T-helper 1 cell (primary cell): ENCODE results near the gene PFKFB3.
"Not testable (repeated sequence)": the region's sequence is repeated elsewhere in the genome, so short reads cannot be mapped to it uniquely, and the experiment has no call there.

Source experiments
- DNase-seq, 5 donors: peaks; one replicate each; pipeline ENCODE4 v3.0.0-alpha.2; 2012 to 2020

The PFKFB3 gene

DNA sequence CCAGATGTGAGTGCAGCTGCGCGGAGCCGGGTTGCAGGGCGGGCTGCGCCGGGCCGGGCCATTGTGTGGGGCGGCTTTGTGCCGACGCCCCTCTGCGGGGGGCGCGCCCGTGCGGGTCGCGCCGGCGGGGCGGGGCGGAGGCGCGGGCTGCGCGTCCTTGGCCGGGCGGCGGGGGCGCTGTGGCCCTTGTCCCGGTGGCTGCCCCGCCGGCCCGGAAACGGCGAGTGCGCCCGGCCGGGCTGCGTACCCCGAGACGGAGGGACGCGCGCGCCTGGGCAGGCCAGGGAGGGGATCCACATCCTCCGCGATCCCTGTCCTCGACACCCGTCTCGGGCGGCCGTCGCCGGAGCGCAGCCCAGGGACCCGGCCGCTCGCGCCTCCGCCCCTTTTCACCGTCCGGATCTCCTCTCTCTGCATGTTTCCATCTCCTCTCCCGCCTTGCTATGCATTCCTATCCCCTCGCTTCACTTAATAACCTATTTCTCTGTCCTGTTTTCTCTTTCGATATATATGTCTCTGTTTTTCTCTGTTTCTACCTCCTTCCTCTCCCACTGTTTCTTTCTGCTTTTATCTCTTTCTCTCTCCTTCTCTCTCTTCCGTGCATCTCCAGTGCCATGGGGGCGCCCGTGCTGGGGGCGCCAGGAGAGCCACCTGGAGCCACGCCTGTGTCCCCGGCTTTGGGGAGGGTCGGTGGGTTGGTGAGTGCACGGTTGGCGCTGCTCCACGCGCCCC, 765 bp downstream of the PFKFB3 start:
- peak in 3 of 5 donors; percentile 26 to 50 (median 48) for DNase-seq

DNA sequence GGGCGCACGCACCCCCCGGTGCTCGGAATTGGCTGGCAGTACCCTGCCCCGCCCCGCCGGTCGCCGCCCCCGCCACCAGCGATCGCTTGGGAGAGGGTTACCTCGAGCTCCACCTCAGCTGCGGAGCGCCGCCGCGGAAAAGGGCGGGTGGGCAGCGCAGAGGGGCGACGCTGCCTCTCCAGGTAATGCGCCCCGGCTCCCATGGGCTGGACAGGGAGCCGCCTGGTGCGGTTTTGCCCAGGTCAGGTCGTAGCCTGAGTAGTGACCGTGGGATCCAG, 1.3 kb downstream of the PFKFB3 start:
- peak in 3 of 5 donors; percentile 32 to 43 (median 40) for DNase-seq

DNA sequence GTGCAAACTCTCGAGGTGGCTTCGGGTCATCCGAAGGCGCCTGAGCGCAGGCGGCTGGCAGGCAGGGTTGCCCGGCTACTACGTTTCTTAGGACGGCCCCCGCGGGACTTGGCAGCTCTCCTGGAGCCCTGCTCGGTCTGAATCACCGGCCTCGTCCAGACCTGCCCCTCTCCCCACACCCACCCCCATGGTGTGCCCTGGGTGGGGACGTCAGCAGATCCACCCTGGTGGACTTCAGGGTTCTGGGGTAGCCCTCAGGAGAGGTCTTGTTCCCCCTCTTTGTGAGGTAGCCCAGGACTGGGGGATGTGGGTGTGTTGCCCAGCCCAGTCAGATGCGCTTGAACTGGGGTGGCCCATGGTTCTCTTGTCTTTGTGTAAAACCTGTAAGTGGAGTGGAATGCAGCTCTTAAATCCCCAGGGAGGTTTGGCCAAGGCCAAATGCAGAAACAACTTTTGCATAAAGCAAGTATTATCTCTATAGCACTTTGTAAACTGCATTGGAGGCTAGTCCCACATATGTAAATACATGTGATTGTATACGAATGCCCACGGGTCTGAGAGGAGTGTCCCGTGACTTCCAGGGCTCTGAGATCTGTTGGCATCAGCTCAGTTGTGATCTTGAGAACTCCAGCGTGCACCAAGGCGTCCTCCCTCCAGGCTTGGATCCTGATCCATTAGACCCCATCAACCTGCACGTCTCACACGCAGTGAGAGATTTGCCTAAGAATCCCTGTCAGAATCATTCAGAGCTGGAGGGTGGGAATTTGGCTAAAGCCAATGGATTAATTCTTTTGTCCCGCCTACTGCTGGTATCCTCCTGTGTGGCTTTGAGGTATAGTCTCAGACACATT, 1.8 kb downstream of the PFKFB3 start:
- no peak for DNase-seq

DNA sequence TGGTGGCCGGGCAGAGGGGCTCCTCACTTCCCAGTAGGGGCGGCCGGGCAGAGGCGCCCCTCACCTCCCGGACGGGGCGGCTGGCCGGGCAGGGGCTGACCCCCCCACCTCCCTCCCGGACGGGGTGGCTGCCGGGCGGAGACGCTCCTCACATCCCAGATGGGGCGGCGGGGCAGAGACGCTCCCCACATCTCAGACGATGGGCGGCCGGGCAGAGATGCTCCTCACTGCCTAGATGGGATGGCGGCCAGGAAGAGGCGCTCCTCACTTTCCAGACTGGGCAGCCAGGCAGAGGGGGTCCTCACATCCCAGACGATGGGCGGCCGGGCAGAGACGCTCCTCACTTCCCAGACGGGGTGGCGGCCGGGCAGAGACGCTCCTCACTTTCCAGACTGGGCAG, 3.8 kb downstream of the PFKFB3 start:
- DNase-seq, result not testable (repeated sequence)

DNA sequence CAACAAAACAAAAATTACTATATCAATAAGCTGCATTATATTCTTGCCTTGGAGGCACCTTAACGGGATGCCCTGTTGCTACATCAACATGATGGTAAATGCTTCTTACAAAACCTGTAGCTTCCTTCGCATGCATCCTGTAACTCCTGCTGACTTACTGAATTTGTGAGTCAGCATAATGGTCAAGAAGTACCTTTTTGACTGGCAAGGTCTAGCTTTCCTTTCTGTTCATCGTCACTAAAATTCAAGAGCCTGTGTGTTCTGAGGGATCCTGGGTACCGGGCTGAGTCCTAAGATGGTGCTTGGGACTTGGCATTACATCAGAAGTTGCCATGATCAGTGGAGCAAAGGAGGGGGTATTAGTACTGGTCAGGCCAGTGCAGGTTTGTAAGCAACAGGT, 4.9 kb downstream of the PFKFB3 start:
- DNase-seq, result peak in 1 of 5 donors; percentile 66

DNA sequence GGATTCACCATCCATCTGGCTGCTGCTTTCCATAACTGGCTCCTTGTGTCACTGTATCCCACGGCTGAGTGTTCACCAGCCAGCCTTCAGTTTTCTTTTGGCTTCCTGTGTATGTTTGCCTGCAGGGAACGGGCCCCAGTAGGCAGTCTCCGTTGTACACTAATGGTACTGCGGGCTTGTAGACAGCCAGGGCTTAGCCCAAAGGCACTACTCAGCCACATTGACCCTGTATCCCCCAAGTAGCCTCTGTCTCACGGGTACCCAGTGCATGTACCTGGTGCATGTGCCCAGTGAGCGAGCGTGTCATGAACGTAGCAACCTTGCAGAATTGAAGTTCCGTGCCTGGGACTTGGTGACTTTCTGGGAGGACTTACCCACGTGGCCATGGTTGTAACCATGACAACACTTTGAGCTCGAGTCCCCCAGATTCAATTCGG, 6.1 kb downstream of the PFKFB3 start:
- DNase-seq, result no peak

DNA sequence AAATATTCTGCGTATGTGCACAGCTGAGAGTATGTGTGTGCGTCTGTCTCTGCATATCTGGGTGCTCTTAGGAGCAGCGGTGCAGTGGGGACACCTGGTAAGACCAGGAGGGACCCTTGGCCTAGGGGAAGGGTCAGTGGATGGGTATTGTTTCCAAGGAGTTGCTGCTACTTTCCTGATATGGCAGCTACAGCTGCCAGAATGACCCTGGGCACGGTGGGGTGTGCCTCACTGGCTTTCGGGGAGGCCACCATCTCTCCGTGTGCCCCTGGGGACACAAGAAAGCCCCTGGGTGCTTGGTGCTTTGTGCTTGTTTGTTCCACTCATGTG, 8.6 kb downstream of the PFKFB3 start:
- DNase-seq, result no peak

DNA sequence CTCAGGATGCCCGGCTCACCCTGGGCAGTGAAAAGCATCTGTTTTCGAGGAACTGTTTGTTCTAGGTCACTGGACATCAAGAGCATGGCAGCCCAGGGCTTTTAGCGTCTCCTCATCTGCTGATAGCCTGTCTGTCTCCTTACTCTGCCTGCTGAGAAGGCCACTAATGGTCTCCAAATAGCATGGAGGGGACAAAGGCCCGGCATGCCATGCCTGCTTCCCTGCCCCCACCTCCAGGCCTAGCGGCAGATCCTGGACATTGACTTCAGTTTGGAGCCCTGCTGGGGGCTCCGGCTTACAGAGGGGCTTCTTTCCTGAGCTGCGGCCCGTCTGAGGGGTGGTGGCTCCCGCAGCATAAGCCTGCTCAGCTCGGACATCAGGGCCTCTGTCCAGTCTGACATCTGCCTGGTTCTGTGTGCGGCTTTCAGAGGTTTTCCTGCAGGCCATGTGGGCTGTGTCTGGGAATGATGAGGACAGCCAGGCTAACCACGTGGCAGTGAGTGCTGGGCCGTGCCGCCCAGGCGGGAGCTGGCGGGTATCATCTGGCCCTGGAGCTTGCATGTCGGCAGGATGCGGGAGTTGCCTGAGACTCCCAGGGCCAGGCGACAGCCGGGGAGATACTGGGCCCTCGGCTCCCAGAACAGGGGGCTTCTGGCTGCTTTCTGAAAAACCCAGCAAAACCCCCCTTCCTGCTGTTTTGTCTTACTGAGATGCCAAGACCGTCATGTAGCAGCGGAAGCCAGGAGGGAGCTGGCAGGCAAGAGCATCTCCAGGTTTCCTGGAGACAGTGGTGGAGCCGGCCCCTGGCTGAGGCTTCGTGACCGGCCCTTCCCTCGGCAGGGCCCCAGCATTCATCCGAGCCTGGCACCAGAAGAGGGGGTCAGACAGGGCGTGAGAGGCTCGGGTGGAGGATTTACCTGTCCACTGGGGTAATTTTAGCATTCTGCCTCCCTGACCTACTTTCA, 9.2 kb downstream of the PFKFB3 start:
- no peak for DNase-seq

DNA sequence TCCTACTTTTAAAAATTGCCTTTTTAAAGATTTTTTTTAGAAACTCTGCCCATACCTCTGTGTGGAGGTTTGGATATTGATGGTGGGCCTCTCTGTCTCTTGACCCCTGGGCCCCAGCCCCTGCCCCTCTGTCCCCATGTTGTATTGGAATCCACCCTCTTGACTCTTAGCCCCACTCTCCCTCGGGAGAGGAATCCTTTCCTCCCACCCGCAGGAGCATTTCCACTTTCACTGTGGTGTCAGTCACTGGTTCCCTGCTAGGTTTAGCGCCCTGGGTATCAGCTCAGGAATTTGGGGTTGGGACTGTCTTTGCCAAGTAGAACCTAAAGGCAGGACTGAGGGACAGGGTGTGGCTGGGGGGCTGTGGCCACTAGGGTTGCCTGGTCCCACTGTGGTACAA, 10.1 kb downstream of the PFKFB3 start:
- no peak for DNase-seq

DNA sequence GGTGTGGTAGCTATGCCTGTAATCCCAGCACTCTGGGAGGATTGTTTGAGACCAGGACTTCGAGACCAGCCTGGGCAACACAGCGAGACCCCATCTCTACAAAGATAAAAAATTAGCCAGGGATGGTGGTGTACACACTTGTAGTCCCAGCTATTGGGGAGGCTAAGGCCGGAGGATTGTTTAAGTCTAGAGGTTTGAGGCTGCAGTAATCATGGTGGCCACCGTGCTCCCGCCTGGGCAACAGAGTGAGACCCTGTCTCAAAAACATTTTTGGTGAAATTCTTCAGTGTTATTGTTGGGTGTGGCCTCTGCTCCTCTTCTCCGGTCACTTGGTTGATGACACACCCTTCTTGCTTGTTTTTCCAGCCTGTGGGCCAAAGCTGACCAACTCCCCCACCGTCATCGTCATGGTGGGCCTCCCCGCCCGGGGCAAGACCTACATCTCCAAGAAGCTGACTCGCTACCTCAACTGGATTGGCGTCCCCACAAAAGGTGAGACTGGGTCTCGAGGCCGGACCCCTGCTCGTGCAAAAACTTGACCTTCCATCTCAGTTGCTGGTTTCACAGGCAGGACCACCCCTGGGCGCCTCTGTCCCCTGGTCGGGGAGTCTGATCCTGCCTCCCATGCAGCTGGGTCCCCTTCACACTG, 10.6 kb downstream of the PFKFB3 start:
- no peak for DNase-seq

DNA sequence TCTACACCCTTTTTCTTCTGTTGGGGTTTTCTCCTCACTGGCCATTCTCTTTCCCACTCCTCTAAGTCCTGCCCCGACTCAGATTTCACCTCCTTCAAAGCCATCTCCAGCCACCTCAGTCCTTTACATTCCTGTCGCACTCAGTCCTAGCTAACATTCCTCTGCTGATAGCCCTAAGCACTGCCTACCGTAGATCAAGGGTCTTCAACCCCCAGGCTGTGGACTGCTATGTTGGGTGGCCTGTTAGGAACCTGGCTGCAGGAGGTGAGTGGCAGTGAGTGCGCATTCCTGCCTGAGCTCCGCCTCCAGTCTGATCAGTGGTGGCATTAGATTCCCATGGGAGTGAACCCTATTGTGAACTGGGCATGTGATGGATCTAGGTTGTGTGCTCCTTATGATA, 11.2 kb downstream of the PFKFB3 start:
- no peak for DNase-seq

DNA sequence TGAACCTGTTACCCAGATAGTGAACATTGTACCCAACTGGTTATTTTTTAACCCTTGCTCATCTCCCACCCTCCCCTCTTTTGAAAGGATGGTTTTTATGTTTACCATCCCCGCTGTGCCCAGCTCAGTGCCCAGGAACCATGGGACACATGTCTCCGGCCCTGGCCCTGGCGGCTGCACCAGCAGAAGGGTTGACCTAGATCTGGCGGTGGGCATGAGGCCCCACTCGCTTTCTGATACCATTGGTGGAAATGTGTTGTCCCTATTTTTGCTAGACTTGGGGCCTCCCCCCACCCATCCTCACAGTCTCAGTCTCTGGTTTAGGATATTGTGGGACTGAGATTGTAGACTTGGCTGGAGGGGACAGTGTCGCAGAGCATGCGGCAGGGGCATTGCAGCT, 11.9 kb downstream of the PFKFB3 start:
- DNase-seq, result no peak

DNA sequence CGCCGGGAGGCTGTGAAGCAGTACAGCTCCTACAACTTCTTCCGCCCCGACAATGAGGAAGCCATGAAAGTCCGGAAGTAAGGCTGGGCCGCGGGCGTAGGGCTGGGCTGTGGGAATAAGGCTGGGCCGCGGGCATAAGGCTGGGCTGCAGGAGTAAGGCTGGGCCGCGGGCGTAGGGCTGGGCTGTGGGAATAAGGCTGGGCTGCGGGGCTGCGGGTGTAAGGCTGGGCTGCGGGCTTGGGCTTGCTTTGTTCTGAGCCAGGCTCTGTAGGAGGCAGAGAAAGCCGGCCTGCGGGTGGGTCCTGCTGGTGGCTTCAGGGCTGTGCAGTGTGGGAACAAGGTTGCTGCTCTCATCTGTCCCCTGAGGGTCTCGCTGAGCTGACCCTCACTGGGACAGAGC, 12.5 kb downstream of the PFKFB3 start:
- DNase-seq, result no peak

DNA sequence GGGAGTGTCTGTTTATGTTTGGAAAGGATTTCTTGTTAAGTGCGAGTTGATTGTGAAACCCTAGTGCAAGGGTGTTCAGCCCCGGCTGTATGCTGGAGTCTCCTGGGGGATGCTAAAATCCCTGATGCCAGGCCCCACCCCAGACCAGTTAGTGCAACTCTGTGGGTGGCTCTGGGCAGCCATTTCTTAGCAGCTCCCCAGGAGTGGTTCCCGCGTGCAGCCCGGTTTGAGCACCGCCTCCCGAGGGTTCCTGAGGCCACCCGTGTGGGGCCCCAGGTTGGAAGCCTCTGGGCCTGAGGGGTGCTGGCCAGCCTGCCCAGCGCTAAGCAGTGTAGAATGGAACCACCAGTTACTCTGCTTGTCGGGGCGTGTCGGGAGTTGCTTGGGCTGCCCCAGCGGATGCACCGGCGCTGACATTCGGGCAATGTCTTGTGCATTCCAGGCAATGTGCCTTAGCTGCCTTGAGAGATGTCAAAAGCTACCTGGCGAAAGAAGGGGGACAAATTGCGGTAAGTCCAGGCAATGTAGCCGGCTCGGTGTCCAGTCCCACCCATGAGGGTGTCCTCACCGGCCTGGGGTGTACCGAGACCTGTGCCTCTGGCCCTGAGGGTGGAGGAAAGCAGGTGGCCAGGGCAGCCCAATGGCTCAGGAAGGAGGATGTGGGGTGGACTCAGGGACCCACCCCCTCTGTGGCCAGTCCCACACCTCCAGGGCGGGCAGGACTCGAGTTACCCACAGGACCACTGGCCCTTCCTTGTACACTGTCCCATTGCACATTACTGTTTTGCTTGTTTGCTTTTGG, 13.2 kb downstream of the PFKFB3 start:
- DNase-seq, result no peak

DNA sequence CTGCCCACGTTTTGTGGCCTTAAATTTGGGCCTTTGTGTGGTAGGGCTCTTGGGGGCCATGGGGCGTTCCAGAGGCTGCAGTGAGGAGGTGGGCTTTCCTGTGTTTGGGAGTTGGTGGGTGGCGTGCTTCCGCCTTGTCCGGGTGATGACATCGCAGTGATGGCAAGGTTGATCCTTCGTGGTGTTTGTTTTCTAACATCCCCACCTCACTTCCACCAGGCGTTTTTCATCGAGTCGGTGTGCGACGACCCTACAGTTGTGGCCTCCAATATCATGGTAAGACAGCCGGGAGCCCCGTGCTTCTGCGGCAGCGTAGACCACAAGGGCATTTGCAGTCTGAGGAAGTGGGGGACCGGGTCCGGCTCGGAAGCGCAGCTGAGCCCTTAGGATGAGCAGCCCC, 14.2 kb downstream of the PFKFB3 start:
- DNase-seq, result no peak

DNA sequence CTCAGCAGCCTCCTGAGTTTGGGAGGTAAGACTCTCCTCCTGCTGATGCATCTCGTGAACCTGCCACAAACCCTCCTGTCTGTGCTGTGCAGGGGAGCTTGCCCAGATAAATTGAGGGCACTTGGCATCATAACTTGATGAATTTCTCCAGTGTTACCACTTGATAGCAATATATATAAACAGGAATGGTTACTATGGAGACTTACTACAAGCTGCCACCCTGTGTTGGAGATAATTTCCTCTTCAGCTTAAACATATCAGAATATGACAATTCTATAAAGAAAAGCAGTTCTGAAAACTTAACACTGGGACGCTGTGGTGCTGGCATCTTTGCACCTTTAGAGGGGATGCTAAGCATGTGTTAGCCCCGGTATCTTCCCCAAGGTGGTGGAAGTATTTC, 14.9 kb downstream of the PFKFB3 start:
- DNase-seq, result no peak

DNA sequence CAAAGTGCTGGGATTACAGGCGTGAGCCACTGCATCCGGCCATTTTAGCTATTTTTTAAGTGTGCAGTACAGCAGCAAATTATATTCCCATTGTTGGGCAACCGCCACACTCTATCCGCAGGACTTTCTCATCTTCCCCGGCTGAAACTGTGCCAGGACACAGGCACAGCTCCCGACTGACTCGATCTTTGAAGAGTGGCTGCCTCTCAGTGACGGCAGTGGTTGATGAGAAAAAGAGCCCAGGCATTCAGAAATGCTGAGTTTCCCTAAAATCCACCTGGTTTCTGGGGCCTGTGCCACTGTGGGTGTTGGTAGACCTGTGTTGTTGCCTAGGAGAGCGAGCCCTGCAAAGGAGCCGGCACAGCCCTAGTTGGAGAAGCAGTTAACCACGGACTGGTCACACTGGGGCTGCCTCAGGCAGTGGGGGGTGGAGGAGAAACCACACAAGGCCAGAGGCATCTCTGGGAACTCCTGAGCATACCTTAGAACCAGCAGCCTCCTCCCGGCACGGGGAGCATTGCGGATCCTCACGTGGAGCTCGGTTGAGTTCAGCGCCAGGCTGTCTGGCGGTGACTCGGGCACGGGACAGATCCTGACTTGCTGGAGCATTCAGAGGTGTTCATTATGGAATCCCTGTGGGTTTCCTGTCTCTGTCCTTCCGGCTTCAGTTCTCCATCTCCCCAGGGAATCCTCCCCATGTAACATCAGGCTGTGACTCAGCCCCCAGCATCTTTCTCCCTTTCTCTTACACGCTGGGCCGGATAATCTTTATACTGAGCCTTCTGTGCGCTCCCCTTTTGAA, 16.2 kb downstream of the PFKFB3 start:
- DNase-seq, result no peak

DNA sequence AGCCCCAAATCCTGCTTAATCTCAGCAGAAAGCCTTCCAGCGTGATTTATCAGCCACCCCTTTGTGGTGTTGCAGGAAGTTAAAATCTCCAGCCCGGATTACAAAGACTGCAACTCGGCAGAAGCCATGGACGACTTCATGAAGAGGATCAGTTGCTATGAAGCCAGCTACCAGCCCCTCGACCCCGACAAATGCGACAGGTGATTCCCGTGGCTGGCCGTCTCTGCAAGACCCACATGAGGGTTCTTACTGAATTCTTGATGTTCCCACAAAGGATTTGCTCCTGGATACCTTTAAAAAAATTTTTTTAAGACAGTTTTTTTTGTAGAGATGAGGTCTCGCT, 16.7 kb downstream of the PFKFB3 start:
- DNase-seq, result no peak

DNA sequence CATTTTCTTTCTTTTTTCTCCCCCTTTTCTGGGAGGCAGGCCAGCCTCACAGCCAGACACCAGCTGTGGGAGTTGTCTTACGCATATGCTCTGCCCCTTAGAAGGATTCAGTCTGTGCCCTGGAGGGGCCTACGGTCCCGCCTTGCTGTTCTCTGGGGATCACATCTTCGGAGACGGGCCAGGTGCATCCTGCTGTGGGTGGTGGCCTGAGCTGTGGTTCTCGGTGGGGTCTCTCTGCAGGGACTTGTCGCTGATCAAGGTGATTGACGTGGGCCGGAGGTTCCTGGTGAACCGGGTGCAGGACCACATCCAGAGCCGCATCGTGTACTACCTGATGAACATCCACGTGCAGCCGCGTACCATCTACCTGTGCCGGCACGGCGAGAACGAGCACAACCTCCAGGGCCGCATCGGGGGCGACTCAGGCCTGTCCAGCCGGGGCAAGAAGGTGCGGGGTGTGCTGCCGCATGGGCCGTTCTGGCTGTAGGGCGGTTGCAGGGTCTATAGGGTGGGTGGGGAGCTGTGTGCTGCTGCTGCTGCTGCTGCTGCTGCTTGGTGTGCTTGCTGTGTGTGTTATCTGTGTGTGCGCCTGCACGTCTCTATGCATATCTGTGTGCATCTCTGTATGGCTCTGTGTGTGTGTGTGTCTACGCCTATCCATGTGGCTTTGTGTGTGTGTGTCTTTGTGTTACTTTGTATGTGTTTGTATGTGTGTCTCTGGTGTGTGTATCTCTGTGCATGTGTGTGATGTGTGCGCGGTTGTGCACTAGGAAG, 17.9 kb downstream of the PFKFB3 start:
- no peak for DNase-seq

DNA sequence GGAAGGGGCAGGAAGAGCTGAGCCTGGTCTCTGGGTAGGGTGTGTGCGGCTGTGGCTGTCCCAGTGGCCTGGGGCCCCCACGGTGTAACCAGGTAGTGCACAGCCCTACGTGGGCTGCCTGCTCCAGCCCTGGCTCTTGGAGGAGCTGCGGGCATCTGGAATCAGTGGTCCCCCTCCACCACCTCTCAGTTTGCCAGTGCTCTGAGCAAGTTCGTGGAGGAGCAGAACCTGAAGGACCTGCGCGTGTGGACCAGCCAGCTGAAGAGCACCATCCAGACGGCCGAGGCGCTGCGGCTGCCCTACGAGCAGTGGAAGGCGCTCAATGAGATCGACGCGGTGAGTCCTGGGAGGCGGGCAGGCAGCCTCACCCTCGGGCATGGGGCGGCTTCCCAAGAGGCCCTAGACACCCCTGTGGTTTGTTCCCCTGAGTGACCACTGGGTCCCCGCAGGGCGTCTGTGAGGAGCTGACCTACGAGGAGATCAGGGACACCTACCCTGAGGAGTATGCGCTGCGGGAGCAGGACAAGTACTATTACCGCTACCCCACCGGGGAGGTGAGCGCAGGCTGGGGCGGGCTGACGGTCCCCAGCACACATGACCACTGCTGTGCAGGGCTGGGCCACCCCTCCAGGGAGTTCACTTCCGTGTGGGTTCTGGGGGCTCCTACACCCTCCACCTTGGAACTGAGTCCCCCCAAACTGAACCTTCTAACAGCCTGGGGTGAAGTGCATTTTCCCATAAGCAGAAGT, 18.6 kb downstream of the PFKFB3 start:
- DNase-seq, result no peak
